OCI-LY7 (cell line): ENCODE measurements around the gene HNRNPK. TPM values are rescaled to one million over a fixed set of nuclear protein-coding genes. Genes with fewer than 3 reads are reported as not detected.

Experiments
- BruUV-seq: library from RNA; stranded (reverse); fragments of 400-500 nt; replicated peaks from 2 replicates; lab custom pipeline; 2021; lab: Mats Ljungman, UMichigan
- CTCF ChIA-PET: fragments of 300-600 bp; sonication (Branson Sonifier 250); formaldehyde crosslinking; loops from one replicate; lab custom pipeline; 2022; ENCODE audit warnings: antibody characterized with exemption; ENCODE audit not compliant: unreplicated experiment; lab: Charles Lee
- POLR2A ChIA-PET: fragments of 300-600 bp; sonication (Branson Sonifier 250); formaldehyde crosslinking; loops from one replicate; lab custom pipeline; 2022; ENCODE audit warnings: antibody characterized with exemption; lab: Charles Lee
- DNase-seq: peaks from one replicate; pipeline ENCODE4 v3.0.0-alpha.2; 2015; ENCODE audit warnings: low spot score
- H2AFZ ChIP-seq: fragments of 200-600 bp; sonication (generic), shearing (Covaris generic); 2 replicates; pipeline ENCODE4 v1.6.1; 2014; ENCODE audit warnings: mild to moderate bottlenecking, antibody characterized with exemption, low read length, moderate library complexity
- H3K27ac ChIP-seq: fragments of 200-600 bp; sonication (generic); 2 replicates; pipeline ENCODE4 v1.5.1; 2014; ENCODE audit warnings: mixed run types, low read depth, mild to moderate bottlenecking, moderate library complexity, low read length, inconsistent platforms; ENCODE audit not compliant: poor library complexity, severe bottlenecking
- H3K36me3 ChIP-seq: fragments of 200-600 bp; sonication (generic); 2 replicates; pipeline ENCODE4 v1.6.1; 2014; ENCODE audit warnings: mild to moderate bottlenecking, antibody characterized with exemption, low read length, moderate library complexity, mixed read lengths; ENCODE audit not compliant: insufficient read depth
- H3K4me1 ChIP-seq: fragments of 200-600 bp; sonication (generic); 2 replicates; pipeline ENCODE4 v1.5.1; 2014; ENCODE audit warnings: mild to moderate bottlenecking, low read length; ENCODE audit not compliant: insufficient read depth, poor library complexity, severe bottlenecking
- H3K4me2 ChIP-seq: fragments of 200-600 bp; sonication (generic); 2 replicates; pipeline ENCODE4 v1.6.1; 2014; ENCODE audit warnings: mild to moderate bottlenecking, low read length
- H3K4me3 ChIP-seq: fragments of 200-600 bp; sonication (generic); 2 replicates; pipeline ENCODE4 v1.5.1; 2014; ENCODE audit warnings: mild to moderate bottlenecking, low read depth, low read length; ENCODE audit not compliant: poor library complexity, severe bottlenecking
- H3K79me2 ChIP-seq: fragments of 200-600 bp; sonication (generic); 2 replicates; pipeline ENCODE4 v1.6.1; 2016; ENCODE audit warnings: low read depth, mild to moderate bottlenecking, low read length, moderate library complexity, mixed read lengths; ENCODE audit not compliant: insufficient read depth
- H3K9me2 ChIP-seq: fragments of 200-600 bp; sonication (generic); 2 replicates; pipeline ENCODE4 v1.6.1; 2016; ENCODE audit warnings: mild to moderate bottlenecking, low read length, mixed read lengths; ENCODE audit not compliant: insufficient read depth
- H3K9me3 ChIP-seq: fragments of 200-600 bp; sonication (generic); 2 replicates; pipeline ENCODE4 v1.6.1; 2014; ENCODE audit warnings: mild to moderate bottlenecking, mixed run types, low read length, mixed read lengths
- H4K20me1 ChIP-seq: fragments of 200-600 bp; sonication (generic); 2 replicates; pipeline ENCODE4 v1.6.1; 2014; ENCODE audit warnings: mild to moderate bottlenecking, antibody characterized with exemption, low read length, moderate library complexity, mixed read lengths; ENCODE audit not compliant: insufficient read depth
- EZH2phosphoT487 ChIP-seq: fragments of 200-600 bp; sonication (generic); IDR thresholded peaks from 2 replicates; pipeline ENCODE4 v1.6.1; 2018; ENCODE audit warnings: low read depth, borderline replicate concordance, mild to moderate bottlenecking, mixed run types, antibody characterized with exemption, low read length, moderate library complexity, mixed read lengths
- intact Hi-C: fragments of 100-400 bp; cut with micrococcal nuclease; formaldehyde crosslinking; loops from one replicate; pipeline ENCODE4 v1.10.0; 2022; ENCODE audit not compliant: unreplicated experiment
- total RNA-seq, 2 experiments: library from RNA; depleted of rRNA in 1 of 2; stranded (reverse); fragments of >200 nt in 1 of 2; shearing (Covaris generic) in 1 of 2; gene quantifications; 2 replicates each; pipeline ENCODE4 v1.2.3, GENCODE V29; 2014 to 2022
- TF ChIP-seq, protein P1 (sequence below): fragments of 200-600 bp; sonication (generic); conservative IDR thresholded peaks from 2 replicates; pipeline ENCODE4 v1.5.1; 2014; ENCODE audit warnings: mild to moderate bottlenecking, antibody characterized with exemption, low read length, moderate library complexity, mixed read lengths

HNRNPK gene
- total RNA-seq, 2 experiments from 2014 or later = 592 to 768 TPM

- Histone ChIP-seq H2AFZ (no peak overlapping the region), H3K4me3 (peak overlapping the region; percentile 82), H3K9me3 (no peaks in the 10 kb centered on the region), H3K36me3 (peaks cover 37% of the 10 kb centered on the region), H3K4me2 (peak overlapping the region; percentile 97), H3K4me1 (peaks cover 47% of the 10 kb centered on the region), H3K79me2 (peaks cover 94% of the 10 kb centered on the region), H3K27ac (peak overlapping the region; percentile 88), H4K20me1 (peaks cover 37% of the 10 kb centered on the region), H3K9me2 (no peaks in the 10 kb centered on the region)
- BruUV-seq = no TSS peak
- CTCF ChIA-PET = no interaction called here
- intact Hi-C loops = loop anchor here (5.0 kb wide), 1 partner anchor 1761 kb away; the partner anchor contains the start of gene AGTPBP1
- POLR2A ChIA-PET = interaction anchor here (0.8 to 1.2 kb wide), 2 partner anchors 21 to 50 kb away, joined by 3 read pairs; no protein-coding TSS in a partner anchor
- no peak for TF ChIP-seq EZH2phosphoT487
- TF ChIP-seq, protein P1, sequence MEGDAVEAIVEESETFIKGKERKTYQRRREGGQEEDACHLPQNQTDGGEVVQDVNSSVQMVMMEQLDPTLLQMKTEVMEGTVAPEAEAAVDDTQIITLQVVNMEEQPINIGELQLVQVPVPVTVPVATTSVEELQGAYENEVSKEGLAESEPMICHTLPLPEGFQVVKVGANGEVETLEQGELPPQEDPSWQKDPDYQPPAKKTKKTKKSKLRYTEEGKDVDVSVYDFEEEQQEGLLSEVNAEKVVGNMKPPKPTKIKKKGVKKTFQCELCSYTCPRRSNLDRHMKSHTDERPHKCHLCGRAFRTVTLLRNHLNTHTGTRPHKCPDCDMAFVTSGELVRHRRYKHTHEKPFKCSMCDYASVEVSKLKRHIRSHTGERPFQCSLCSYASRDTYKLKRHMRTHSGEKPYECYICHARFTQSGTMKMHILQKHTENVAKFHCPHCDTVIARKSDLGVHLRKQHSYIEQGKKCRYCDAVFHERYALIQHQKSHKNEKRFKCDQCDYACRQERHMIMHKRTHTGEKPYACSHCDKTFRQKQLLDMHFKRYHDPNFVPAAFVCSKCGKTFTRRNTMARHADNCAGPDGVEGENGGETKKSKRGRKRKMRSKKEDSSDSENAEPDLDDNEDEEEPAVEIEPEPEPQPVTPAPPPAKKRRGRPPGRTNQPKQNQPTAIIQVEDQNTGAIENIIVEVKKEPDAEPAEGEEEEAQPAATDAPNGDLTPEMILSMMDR = no peak
- peak; percentile 70 for DNase-seq
Observed at GRCh38 chr9:83981126-83981871, 1.3 kb upstream of the HNRNPK start.

- Histone ChIP-seq H3K9me2 (no peaks in the 10 kb centered on the region), H3K4me1 (peaks cover 40% of the 10 kb centered on the region), H3K4me3 (peak within 1 kb of the TSS; percentile 82), H3K36me3 (peaks cover 44% of the 10 kb centered on the region), H3K9me3 (no peaks in the 10 kb centered on the region), H3K4me2 (peak within 1 kb of the TSS; percentile 97), H3K79me2 (peaks cover 94% of the 10 kb centered on the region), H2AFZ (no peak within 1 kb of the TSS), H4K20me1 (peaks cover 44% of the 10 kb centered on the region), H3K27ac (peak within 1 kb of the TSS; percentile 88)
- no TSS peak for BruUV-seq
- ChIA-PET POLR2A (interaction anchor here (0.7 to 1.6 kb wide), 8 partner anchors 18 to 281 kb away, joined by 3 to 5 read pairs (median 3); partner anchors contain the start of gene UBQLN1), CTCF (no interaction called here)
- intact Hi-C loops = loop anchor here (1.0 to 5.0 kb wide), 3 partner anchors 59 to 1762 kb away; partner anchors contain the start of genes AGTPBP1, KIF27 and UBQLN1
- TF ChIP-seq, protein P1 = peak; percentile 45; the same call in 1 of the 2 replicates
- TF ChIP-seq EZH2phosphoT487 = no peak
- DNase-seq = peak; percentile 99
Observed at GRCh38 chr9:83980395-83981125, 545 bp upstream of the HNRNPK start, which contains the start of gene RMI1. TSS of gene RMI1 (plus strand) at chr9:83980805. CDS start at chr9:84000987, 20,182 bp downstream.
